AG04449 (cell line): ENCODE measurements around the gene CASP6.
"Not testable (repeated sequence)": the region's sequence is repeated elsewhere in the genome, so short reads cannot be mapped to it uniquely, and the experiment has no call there.

Source experiments
- CTCF ChIA-PET: fragments of 350-600 bp; formaldehyde crosslinking; extraction: SDS; loops from one replicate; lab custom pipeline; 2021; ENCODE audit warnings: antibody characterized with exemption; lab: Yijun Ruan, JAX
- POLR2A ChIA-PET: fragments of 400-600, 350-600 bp; formaldehyde crosslinking; extraction: SDS; loops from one replicate; lab custom pipeline; 2020; ENCODE audit warnings: antibody characterized with exemption, inconsistent platforms; lab: Yijun Ruan, JAX
- DNase-seq: peaks from one replicate; pipeline ENCODE4 v3.0.0-alpha.2; 2010; ENCODE audit warnings: low read depth, low spot score
- H3K4me3 ChIP-seq: 2 replicates; pipeline ENCODE4 v1.5.1; 2011; ENCODE audit warnings: low read depth, mild to moderate bottlenecking, control low read depth, low read length
- CTCF ChIP-seq: IDR thresholded peaks from one replicate; pipeline ENCODE4 v1.5.1; 2011; ENCODE audit warnings: mild to moderate bottlenecking, moderate library complexity, low read length, control low read depth, inconsistent platforms; ENCODE audit not compliant: insufficient read depth; ENCODE audit errors: missing control alignments

The CASP6 gene

DNA sequence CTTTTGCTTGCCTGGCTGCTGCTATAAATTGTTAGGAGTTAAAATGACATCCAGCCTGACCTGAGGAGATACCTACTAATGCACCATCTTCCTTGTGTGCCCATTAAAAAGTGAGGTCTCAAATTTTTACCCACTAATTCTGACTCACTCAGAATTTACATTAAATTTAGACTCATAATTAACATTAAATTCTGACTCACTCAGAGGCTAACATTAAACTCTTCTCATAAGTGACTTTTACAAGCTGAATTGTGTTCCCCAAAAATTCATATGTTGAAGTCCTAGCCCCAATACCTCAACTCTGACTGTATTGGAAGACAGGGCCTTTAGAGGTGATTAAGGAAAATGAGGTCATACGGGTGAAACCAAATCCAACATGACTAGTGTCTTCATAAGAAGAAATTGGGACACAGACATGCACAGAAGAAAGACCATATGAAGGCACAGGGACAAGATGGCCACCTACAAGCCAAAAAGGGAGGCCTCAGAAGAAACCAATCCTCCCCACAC lies 11.8 kb downstream of the CASP6 start:
- POLR2A ChIA-PET, result no interaction called here
- DNase-seq, result no peak
- TF ChIP-seq CTCF, result no peak
- no peak overlapping the region for H3K4me3 ChIP-seq
- CTCF ChIA-PET, result interaction anchor here (0.6 to 1.9 kb wide), 2 partner anchors 10 to 12 kb away, joined by 3 to 6 read pairs; no protein-coding TSS in a partner anchor

DNA sequence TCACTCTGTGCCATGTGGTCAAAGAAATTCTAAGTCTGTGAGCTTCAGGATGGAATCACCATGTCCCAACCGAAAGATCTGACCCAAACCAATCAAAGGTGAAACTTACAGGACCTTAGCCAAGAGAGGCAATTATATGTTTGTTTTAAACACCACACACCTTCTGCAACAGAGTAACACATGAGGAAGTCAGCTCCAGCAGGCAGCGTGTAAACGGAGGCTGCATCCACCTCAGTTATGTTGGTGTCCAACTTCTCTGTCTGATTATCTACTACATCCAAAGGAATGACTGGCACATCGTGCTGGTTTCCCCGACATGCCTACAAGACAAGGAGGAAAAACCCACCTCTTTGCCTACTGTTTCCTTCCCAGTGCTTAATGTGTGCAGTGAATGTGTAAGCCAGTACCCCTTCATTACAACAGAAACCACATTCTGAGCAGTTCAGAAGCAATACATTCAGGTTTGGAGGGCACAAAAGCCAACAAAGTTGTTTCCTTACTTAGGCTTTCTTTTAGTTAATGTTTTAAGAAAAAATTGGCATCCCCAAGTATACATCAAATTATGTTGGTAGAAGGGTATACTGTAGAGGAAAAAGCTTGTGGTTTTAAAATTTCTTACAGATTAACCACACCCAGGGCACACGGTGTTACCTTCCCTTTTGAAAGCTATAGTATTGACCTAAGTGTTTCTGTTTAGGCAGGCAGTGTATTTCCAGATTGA lies 12.4 kb downstream of the CASP6 start:
- CTCF ChIA-PET, result interaction anchor here (1.9 kb wide), 1 partner anchor 11 kb away, joined by 6 read pairs; no protein-coding TSS in a partner anchor
- TF ChIP-seq CTCF, result no peak
- no peak overlapping the region for H3K4me3 ChIP-seq
- no peak for DNase-seq
- POLR2A ChIA-PET, result no interaction called here

GRCh38 chr4:109684727-109685126 lies 18.5 kb downstream of the CASP6 start:
- ChIA-PET CTCF (interaction anchor here (1.3 kb wide), 1 partner anchor 15 kb away, joined by 5 read pairs; no protein-coding TSS in a partner anchor), POLR2A (no interaction called here)
- no peak for DNase-seq
- TF ChIP-seq CTCF, result no peak
- no peak overlapping the region for H3K4me3 ChIP-seq

DNA sequence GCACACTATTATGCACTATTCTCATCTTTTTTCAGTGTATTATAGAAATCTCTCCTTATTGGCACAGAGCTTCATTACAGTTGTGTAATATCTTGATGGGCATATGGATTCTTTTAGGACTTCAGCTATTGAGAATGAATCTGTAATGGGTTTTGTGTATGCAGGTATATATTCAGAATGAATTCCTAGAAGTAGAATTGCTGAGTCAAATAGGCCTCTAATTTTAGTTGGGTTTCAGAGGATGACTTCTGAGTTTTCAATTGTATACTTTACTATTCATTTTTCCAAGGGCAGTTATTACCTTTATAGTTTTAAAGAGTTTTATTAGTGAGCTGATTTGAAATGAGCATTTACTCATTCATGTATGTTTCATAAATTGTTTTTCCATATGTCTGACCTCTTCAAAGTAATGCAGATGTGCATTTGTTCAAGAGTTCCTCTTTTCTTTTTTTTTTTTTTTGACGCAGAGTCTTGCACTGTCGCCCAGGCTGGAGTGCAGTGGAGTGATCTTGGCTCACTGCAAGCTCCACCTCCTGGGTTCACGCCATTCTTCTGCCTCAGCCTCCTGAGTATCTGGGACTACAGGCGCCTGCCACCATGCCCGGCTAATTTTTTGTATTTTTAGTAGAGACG lies 19.5 kb downstream of the CASP6 start:
- DNase-seq, result no peak
- ChIA-PET POLR2A (no interaction called here), CTCF (interaction anchor here (1.3 kb wide), 1 partner anchor 16 kb away, joined by 5 read pairs; no protein-coding TSS in a partner anchor)
- no peak overlapping the region for H3K4me3 ChIP-seq
- TF ChIP-seq CTCF, result no peak

DNA sequence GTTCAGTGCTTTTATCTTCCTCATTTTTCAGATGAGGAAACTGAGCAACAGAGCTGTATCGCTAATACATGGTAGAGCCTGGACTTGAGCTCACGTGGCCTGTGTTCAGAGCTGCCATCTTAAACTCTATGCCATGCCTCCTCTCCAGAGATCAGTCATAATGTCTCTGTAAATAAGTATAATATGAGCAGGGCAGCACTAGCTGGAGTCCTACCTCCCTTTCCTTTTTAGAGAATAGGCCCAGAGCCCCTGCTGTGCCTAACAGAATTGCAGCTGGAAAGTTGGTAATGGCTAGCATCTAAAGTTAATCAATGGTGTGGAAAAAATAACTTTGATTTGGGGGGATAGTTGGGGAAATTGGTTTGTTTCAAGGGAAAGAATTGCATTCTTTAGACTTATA lies 20.4 kb downstream of the CASP6 start:
- ChIA-PET POLR2A (no interaction called here), CTCF (no interaction called here)
- H3K4me3 ChIP-seq, result no peak overlapping the region
- TF ChIP-seq CTCF, result no peak
- no peak for DNase-seq

- CTCF ChIA-PET, result not testable (repeated sequence)
Measured at GRCh38 chr4:109678925-109679324, 24.3 kb downstream of the CASP6 start.

DNA sequence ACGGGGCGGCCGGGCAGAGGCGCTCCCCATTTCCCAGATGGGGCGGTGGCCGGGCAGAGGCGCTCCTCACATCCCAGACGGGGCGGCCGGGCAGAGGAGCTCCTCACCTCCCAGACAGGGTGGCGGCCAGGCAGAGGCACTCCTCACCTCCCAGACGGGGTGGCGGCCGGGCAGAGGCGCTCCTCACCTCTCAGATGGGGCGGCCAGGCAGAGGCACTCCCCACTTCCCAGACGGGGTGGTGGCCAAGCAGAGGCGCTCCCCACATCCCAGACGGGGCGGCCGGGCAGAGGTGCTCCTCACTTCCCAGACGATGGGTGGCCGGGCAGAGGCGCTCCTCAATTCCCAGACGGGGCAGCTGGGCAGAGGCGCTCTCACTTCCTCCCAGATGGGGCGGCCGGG lies 24.8 kb downstream of the CASP6 start:
- CTCF ChIA-PET, H3K4me3 ChIP-seq, DNase-seq, POLR2A ChIA-PET: not testable (repeated sequence)

More at GRCh38 chr4:109678925-109679324, 24.3 kb downstream of the CASP6 start:
- POLR2A ChIA-PET, H3K4me3 ChIP-seq, DNase-seq: not testable (repeated sequence)
